Epithelial cell of prostate (primary cell): ENCODE measurements around the gene TRIM61.

Experiments
- DNase-seq: peaks from one replicate; pipeline ENCODE4 v3.0.0-alpha.2; 2011; ENCODE audit warnings: low read depth, low spot score
- H3K27ac ChIP-seq: fragments of 450-650 bp; 2 replicates; pipeline ENCODE4 v1.5.1; 2017; ENCODE audit warnings: mild to moderate bottlenecking

Gene TRIM61

GRCh38 chr4:164924670-164925238 is 52.7 kb downstream of the TRIM61 start:
- H3K27ac ChIP-seq = no peak overlapping the region
- no peak for DNase-seq

GRCh38 chr4:164918956-164919355 is 58.5 kb downstream of the TRIM61 start:
- DNase-seq = no peak
- H3K27ac ChIP-seq = no peak overlapping the region
